Stimulated activated CD8-positive, alpha-beta memory T cell treated with anti-CD3 and anti-CD28 coated beads, Interleukin-4, amount 100 ng/mL, for 24 hours (primary cell): Measurements from ENCODE around the gene GPR65.

ENCODE experiments used
- DNase-seq: peaks from one replicate; pipeline ENCODE4 v3.0.0-alpha.2; 2020; ENCODE audit warnings: low read depth

The GPR65 gene

DNA sequence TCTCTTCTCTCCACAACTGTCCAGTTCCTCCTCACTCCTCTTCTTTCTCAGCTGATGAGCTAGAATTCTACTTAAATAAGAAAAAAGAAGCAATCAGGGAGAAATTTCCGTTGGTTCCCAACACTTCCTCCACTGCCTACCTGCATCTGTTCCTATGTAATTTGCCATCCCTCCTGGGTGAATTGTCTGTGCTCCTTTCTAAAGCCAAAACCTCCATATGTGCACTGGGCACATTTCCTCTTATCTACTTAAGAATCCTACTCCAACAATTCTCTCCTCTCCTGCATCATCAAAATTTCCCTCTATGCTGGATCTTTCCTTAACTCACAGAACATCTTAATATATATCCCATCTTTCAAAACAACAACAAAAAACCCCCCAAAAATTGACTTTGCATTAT, 35.2 kb downstream of the GPR65 start:
- DNase-seq = no peak

DNA sequence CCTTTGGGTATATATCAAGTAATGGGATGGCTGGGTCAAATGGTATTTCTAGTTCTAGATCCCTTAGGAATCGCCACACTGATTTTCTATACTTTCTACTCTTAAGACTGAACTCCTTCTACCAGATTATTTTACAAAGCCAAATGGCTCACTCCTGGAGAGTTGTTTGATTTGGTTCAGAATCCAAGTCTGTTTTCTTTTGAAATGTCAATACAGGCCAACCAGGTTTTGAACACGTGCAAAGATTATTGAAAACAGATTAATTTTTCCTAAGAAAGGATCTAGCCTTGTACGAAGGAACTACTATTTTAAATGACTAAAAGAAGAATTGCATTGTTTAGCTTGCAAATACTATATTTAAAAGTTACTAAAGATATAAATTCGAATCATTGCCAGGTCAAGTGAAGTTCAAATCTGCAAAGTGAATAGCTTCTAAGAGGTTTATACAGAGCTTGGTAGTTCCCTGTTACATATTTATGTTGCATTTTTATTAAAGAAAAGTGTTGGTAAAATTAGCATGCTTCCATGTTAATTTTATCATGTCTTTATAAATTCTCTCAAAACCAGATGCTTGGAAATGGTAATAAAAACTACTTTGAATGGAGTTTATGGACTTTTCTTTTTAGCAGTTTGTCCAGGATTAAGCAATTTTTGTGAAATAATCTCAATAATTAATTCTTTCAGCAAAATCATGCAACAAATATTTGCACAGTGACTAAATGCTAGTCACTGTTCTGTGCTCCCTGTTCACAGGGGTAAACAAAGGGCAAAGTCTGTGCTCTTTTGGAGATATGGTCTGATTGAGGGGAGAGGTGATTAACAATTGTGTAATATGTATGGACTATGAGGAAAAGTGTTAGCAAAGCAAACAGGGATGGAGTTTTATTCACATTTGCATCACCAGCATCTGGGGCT, 38.9 kb downstream of the GPR65 start:
- DNase-seq = no peak

DNA sequence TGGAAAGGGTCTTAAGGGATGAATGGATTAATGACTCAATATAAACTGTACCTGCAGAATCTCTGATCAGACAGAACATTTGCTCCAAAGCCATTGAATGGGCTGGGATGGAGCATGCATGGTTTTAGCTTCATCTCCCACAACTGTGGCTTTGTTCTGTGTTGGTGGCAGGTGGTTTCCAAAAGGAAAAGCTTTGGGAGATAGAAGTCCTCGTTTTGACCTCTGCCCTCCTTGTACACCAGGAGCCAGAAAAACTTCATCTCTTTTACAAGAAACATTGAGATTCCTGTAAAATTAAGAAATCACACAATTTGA, 39.5 kb downstream of the GPR65 start:
- DNase-seq = no peak

DNA sequence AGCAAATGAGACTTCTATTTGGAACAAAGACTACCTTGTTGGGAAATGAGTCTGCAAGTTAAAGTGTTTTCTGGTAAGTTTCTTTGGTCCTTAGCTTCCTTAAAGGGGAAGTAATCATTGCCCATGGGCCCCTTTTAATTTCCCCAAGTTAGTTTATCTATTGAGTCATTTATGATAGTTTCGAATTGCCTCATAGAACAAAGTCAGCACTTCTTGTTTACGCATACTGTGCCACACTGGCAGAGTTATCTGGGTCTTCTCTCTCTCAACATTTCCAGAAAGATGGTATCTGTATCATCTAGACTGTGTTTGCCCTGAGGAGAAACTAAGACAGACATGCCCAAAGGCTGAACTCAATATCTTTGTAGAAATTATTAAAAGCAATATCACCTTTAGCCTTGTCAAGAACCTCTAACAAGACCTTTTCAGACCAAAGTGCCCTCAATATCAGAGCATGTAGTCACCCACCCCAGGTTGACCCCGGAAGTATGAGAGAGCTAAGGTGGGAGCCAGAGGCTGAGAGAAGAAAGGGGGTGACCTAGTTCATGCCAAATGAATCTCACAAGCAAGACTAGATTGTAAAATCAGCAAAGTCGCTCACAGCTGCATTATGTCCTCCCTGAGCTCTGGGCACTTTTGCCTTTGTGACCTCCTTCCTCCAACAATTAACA, 40.0 kb downstream of the GPR65 start:
- no peak for DNase-seq

DNA sequence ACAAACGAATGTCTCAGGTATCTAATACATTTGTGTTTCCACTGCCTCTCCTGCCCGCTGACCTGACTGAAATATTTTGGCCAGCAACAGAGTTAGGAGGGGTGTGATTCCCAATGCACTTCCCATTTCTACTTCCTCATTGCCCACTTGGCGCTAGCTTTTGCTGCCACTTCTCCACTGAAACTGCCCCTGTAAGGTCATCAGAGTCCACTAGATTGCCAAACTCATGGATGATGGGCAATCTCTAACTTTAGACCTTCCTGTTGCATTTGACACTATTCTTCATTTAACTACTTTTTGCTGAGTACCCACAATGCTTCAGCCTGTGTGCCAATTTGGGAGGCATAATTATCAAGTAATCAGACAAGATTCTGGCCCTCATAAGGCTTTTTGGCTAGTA, 40.8 kb downstream of the GPR65 start:
- DNase-seq = no peak

DNA sequence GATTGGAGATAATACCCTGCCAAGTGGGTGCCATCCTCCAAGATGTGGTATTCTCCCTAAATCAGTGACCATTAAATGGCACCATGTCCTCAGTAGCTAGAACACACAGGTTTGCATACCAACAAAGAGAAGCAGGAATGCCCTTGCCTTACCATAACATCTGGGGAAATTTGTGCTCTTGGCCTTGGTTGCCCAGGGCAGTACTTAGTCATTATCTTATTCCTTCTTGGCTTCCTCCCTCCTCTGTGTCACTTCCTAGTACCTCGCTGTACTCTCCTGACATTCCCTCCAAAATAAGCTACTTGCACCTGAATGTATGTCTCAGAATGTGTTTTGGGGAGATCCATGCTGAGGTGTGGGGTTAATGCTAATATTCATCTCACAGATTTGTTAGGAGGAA, 43.4 kb downstream of the GPR65 start:
- no peak for DNase-seq

DNA sequence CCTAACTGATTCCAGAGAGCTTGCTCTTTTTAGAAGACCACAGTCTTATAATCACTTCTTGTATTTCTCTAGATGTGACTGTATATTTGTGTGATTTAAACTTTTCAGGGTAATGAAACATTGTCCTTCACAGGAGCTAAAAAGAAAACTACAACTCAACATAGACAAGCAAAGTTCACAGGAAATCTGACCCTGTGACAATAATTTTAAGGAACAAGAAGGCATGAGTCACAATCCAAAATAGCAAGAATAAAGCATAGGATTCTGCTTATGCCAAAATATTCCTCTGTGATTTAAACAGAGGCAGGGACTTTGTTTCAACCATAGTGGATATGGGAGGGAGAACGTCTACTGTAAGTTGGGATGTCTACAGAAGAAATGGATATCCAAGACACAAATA, 44.3 kb downstream of the GPR65 start:
- DNase-seq = no peak

DNA sequence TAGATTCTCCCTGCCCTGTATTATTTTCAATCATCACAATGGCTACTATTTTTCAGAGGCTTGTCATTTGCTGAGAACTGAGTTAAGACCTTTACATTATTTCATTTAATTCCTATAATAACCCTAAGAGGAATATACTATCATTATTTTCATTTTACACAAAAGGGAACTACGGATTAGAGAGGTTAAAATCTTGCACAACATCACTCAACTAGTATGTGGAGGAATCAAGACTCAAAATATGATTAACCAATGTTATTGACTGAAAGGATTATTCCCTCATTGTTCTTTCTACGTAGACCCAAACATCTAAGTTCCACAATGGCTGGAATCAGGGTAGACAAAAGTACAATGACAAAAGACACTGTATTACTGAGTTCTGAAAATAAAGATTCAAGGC, 45.0 kb downstream of the GPR65 start:
- DNase-seq = no peak

DNA sequence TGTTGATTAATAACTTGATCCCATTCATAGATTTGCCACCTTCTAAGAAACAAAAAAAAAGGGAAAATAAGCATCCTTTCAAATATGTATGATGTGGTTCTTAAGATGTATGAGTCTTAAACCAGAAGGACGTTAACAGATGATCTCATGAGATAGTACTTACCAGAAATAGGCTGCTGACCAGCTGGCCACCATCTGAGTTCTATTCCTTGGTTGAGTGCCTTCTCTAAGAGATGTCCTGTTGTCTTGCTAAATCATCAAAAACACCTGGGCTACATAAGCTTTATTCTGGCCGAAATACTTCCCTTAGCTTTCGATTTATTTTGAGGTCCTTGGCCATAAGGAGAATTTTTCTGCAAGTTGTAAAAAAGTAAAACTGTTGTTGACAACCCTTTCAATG, 55.6 kb downstream of the GPR65 start:
- DNase-seq = no peak

DNA sequence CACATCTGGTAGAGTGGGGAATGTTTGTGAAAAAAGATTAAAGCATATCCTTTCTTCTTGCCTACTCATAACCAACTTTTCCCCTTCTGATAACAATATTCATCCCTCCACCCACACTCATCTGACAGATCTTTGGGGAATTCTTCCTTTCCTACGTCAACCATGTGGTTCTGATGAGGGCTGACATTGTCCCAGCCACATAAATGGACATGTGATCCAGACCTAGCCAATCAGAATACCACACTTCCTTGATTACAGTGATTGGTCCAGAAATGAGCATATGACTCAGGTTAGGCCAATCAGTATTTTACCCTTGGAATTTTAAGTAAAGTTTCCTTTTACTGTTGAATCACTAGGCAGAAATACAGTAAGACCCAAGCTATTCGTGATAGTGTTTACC, 58.9 kb downstream of the GPR65 start:
- DNase-seq = no peak
